D721Med (cell line): ENCODE measurements around the gene CTXN3.

Experiments used
- DNase-seq: peaks from one replicate; pipeline ENCODE4 v3.0.0; 2011; ENCODE audit warnings: low spot score; ENCODE audit not compliant: insufficient read length
- FAIRE-seq: peaks from 2 replicates; lab custom pipeline; 2011; peaks lifted over from hg19 to GRCh38; lab: Jason Lieb, UNC
- CTCF ChIP-seq: IDR thresholded peaks from 2 replicates; pipeline ENCODE4 v1.5.1; 2012; ENCODE audit warnings: mild to moderate bottlenecking, control low read depth; ENCODE audit not compliant: insufficient read depth; ENCODE audit errors: missing control alignments

The CTXN3 gene

GRCh38 chr5:127684726-127685467 is 36.0 kb downstream of the CTXN3 start:
- DNase-seq (no peak), FAIRE-seq (no peak)
- TF ChIP-seq CTCF, result no peak

GRCh38 chr5:127685662-127686061 is 36.8 kb downstream of the CTXN3 start:
- no peak for FAIRE-seq
- no peak for DNase-seq
- TF ChIP-seq CTCF, result no peak

- no peak for FAIRE-seq
- no peak for DNase-seq
- no peak for TF ChIP-seq CTCF
Measured at GRCh38 chr5:127686424-127686823, 37.5 kb downstream of the CTXN3 start.

- DNase-seq (no peak), FAIRE-seq (no peak)
- no peak for TF ChIP-seq CTCF
Measured at GRCh38 chr5:127694518-127695171, 45.8 kb downstream of the CTXN3 start.

- no peak for TF ChIP-seq CTCF
- no peak for FAIRE-seq
- no peak for DNase-seq
Measured at GRCh38 chr5:127695346-127695745, 46.5 kb downstream of the CTXN3 start.

GRCh38 chr5:127696683-127697082 is 47.8 kb downstream of the CTXN3 start:
- FAIRE-seq (no peak), DNase-seq (no peak)
- no peak for TF ChIP-seq CTCF
